HepG2 (cell line): Measurements from ENCODE around the gene CCDC57. TPM values are rescaled to one million over a fixed set of nuclear protein-coding genes. Genes with fewer than 3 reads are reported as not detected.
A peak's percentile ranks its signal among the peaks of the same experiment; 100 is the strongest.

ENCODE experiments used
- ATF2 ChIP-seq: sonication (generic); formaldehyde crosslinking; IDR thresholded peaks from 2 replicates; pipeline ENCODE4 v1.4.0; 2020; ENCODE audit warnings: missing genetic modification reagents
- ATRX ChIP-seq: sonication (generic); formaldehyde crosslinking; IDR thresholded peaks from 2 replicates; pipeline ENCODE4 v1.4.0; 2020; ENCODE audit warnings: missing genetic modification reagents, borderline replicate concordance
- BRD4 ChIP-seq: sonication (generic); formaldehyde crosslinking; IDR thresholded peaks from 2 replicates; pipeline ENCODE4 v1.4.0; 2020; ENCODE audit warnings: missing genetic modification reagents
- DMAP1 ChIP-seq: IDR thresholded peaks from 2 replicates; pipeline ENCODE4 v1.6.1; 2016
- GTF2F1 ChIP-seq: fragments of 150-350 bp; IDR thresholded peaks from 2 replicates; pipeline ENCODE4 v1.6.1; 2014; ENCODE audit warnings: low read length
- HES4 ChIP-seq: sonication (generic); formaldehyde crosslinking; IDR thresholded peaks from 2 replicates; pipeline ENCODE4 v1.9.0; 2021; ENCODE audit warnings: mild to moderate bottlenecking, missing genetic modification reagents, borderline replicate concordance
- HMGXB4 ChIP-seq, 2 experiments: sonication (generic) in 1 of 2; formaldehyde crosslinking in 1 of 2; IDR thresholded peaks; 2 replicates each; pipeline versions ENCODE4 v1.4.0 to v1.6.1; 2018 to 2020; ENCODE audit warnings: missing genetic modification reagents in 2 of 2, borderline replicate concordance in 1 of 2, low read depth in 1 of 2, mild to moderate bottlenecking in 1 of 2, missing biosample characterization in 1 of 2
- HNF4A ChIP-seq: sonication (generic); formaldehyde crosslinking; IDR thresholded peaks from 2 replicates; pipeline ENCODE4 v1.4.0; 2020; ENCODE audit warnings: missing genetic modification reagents
- KMT2B ChIP-seq: IDR thresholded peaks from 2 replicates; pipeline ENCODE4 v1.6.1; 2016; ENCODE audit warnings: missing genetic modification reagents, missing compliant biosample characterization
- NONO ChIP-seq, 2 experiments: fragments of 450-650 bp in 1 of 2; sonication (generic) in 1 of 2; formaldehyde crosslinking in 1 of 2; IDR thresholded peaks in 1 of 2; conservative IDR thresholded peaks in 1 of 2; 2 replicates each; pipeline versions ENCODE4 v1.6.1 to v1.8.0; 2017 to 2022; ENCODE audit warnings: mild to moderate bottlenecking in 1 of 2, missing genetic modification reagents in 1 of 2, moderate library complexity in 1 of 2
- RBM22 ChIP-seq: fragments of 200-400 bp; formaldehyde crosslinking; optimal IDR thresholded peaks from 2 replicates; pipeline ENCODE3; 2017; ENCODE audit warnings: mild to moderate bottlenecking, low read length, moderate library complexity
- RFXANK ChIP-seq: IDR thresholded peaks from 2 replicates; pipeline ENCODE4 v1.6.1; 2016
- SNAI1 ChIP-seq: sonication (generic); formaldehyde crosslinking; IDR thresholded peaks from 2 replicates; pipeline ENCODE4 v1.5.0; 2020; ENCODE audit warnings: mild to moderate bottlenecking, missing genetic modification reagents, borderline replicate concordance
- TERF1 ChIP-seq: sonication (generic); formaldehyde crosslinking; IDR thresholded peaks from 2 replicates; pipeline ENCODE4 v1.8.0; 2022; ENCODE audit warnings: mild to moderate bottlenecking, missing genetic modification reagents, moderate library complexity
- ZGPAT ChIP-seq: IDR thresholded peaks from 2 replicates; pipeline ENCODE4 v1.6.1; 2016; ENCODE audit warnings: mild to moderate bottlenecking
- ZIK1 ChIP-seq: sonication (generic); formaldehyde crosslinking; IDR thresholded peaks from 2 replicates; pipeline ENCODE4 v1.5.0; 2020; ENCODE audit warnings: mild to moderate bottlenecking, low read depth, missing genetic modification reagents, borderline replicate concordance
- ZKSCAN5 ChIP-seq: sonication (generic); formaldehyde crosslinking; IDR thresholded peaks from 2 replicates; pipeline ENCODE4 v1.5.1; 2020; ENCODE audit warnings: mild to moderate bottlenecking, missing genetic modification reagents
- ZNF101 ChIP-seq: sonication (generic); formaldehyde crosslinking; IDR thresholded peaks from 2 replicates; pipeline ENCODE4 v1.4.0; 2020; ENCODE audit warnings: mild to moderate bottlenecking, low read depth, missing genetic modification reagents, borderline replicate concordance
- ZNF441 ChIP-seq: sonication (generic); formaldehyde crosslinking; IDR thresholded peaks from 2 replicates; pipeline ENCODE4 v1.7.0; 2021; ENCODE audit warnings: missing genetic modification reagents, borderline replicate concordance
- ZNF556 ChIP-seq: sonication (generic); formaldehyde crosslinking; IDR thresholded peaks from 2 replicates; pipeline ENCODE4 v1.4.0; 2020; ENCODE audit warnings: mild to moderate bottlenecking, missing genetic modification reagents, borderline replicate concordance
- ZNF576 ChIP-seq: sonication (generic); formaldehyde crosslinking; IDR thresholded peaks from 2 replicates; pipeline ENCODE4 v1.4.0; 2020; ENCODE audit warnings: mild to moderate bottlenecking, missing genetic modification reagents
- ZNF737 ChIP-seq: sonication (generic); formaldehyde crosslinking; IDR thresholded peaks from 2 replicates; pipeline ENCODE4 v1.5.0; 2020; ENCODE audit warnings: missing genetic modification reagents, mild to moderate bottlenecking, borderline replicate concordance
- ZNF776 ChIP-seq: sonication (generic); formaldehyde crosslinking; IDR thresholded peaks from 2 replicates; pipeline ENCODE4 v1.4.0; 2020; ENCODE audit warnings: mild to moderate bottlenecking, missing genetic modification reagents
- ZNF788 ChIP-seq: sonication (generic); formaldehyde crosslinking; IDR thresholded peaks from 2 replicates; pipeline ENCODE4 v1.5.0; 2020; ENCODE audit warnings: mild to moderate bottlenecking, missing genetic modification reagents, borderline replicate concordance
- polyA plus RNA-seq, 8 experiments: library from polyadenylated mRNA; depleted of rRNA in 3 of 8; stranded (reverse) in 7 of 8; unstranded in 1 of 8; fragments of >200 nt; fragmentation: Illumina TruSeq in 4 of 8; extraction: Trizol in 4 of 8; gene quantifications; 2 replicates each; pipeline versions ENCODE4 v1.2.1 to v1.2.3, GENCODE V29; 2011 to 2016; ENCODE audit warnings: low read depth in 4 of 8, missing spikeins in 1 of 8, mixed read lengths in 1 of 8; ENCODE audit not compliant: insufficient read depth in 1 of 8
- total RNA-seq, 5 experiments: library from RNA; depleted of rRNA; stranded (reverse); fragments of >200 nt; fragmentation: Illumina TruSeq; extraction: Trizol; gene quantifications; 2 replicates each; pipeline ENCODE4 v1.2.3, GENCODE V29; 2016; ENCODE audit warnings: low read depth in 1 of 5

Gene CCDC57
- total and polyA plus RNA-seq, 2 of the 13 experiments (the other 11 are each of a cell fraction or from before 2014, with no cell fraction given) = 59.3 to 59.9 TPM

GRCh38 chr17:82235775-82236141 is 23.1 kb upstream of the CCDC57 start (continued):
- no peak for TF ChIP-seq SNAI1 (CRISPR knock-in tag)
- no peak for TF ChIP-seq ZNF737 (CRISPR knock-in tag)
- TF ChIP-seq RBM22 = peak; percentile 59
- no peak for TF ChIP-seq HES4 (CRISPR knock-in tag)
- no peak for TF ChIP-seq KMT2B (CRISPR knock-in tag)
- TF ChIP-seq ZNF441 (CRISPR knock-in tag) = no peak
- TF ChIP-seq BRD4 (CRISPR knock-in tag) = 0 out of 2 replicates have a peak, but pooled peaks have one; percentile 35
- 0 out of 2 replicates have a peak, but pooled peaks have one; percentile 25 for TF ChIP-seq TERF1 (CRISPR knock-in tag)
- TF ChIP-seq HMGXB4 (CRISPR knock-in tag; IDR thresholded peaks at IDR 0.05; ENCODE audit: borderline replicate concordance in 1 of 2, low read depth in 1 of 2) = 0 out of 4 replicates have a peak, but pooled peaks of 1 of the 2 experiments have one; percentile 4
- TF ChIP-seq ZNF556 (CRISPR knock-in tag) = no peak
- no peak for TF ChIP-seq ATF2 (CRISPR knock-in tag)
- TF ChIP-seq ZNF776 (CRISPR knock-in tag) = 0 out of 2 replicates have a peak, but pooled peaks have one; percentile 1
- TF ChIP-seq ZNF101 (CRISPR knock-in tag) = no peak
- TF ChIP-seq HNF4A = no peak
- no peak for TF ChIP-seq ZGPAT
- TF ChIP-seq ZNF576 = peak; percentile 86; the same call in 1 of the 2 replicates
- TF ChIP-seq ZIK1 (CRISPR knock-in tag) = peak; percentile 37; the same call in 1 of the 2 replicates
- TF ChIP-seq NONO (IDR thresholded peaks at IDR 0.05) = no peak
- TF ChIP-seq NONO (CRISPR knock-in tag; conservative IDR thresholded peaks at IDR 0.05) = peak; percentile 8; the same call in 1 of the 2 replicates
- TF ChIP-seq ATRX (CRISPR knock-in tag) = no peak
- TF ChIP-seq RFXANK (CRISPR knock-in tag) = no peak
- TF ChIP-seq ZKSCAN5 = 0 out of 2 replicates have a peak, but pooled peaks have one; percentile 47
- TF ChIP-seq DMAP1 = no peak
- no peak for TF ChIP-seq GTF2F1
- TF ChIP-seq ZNF788 = peak; percentile 28
